Upper lobe of right lung (tissue), 1 donor: ENCODE data around the gene DEFB123. TPM values are rescaled to one million over a fixed set of nuclear protein-coding genes. Genes with fewer than 3 reads are reported as not detected.
A peak's percentile ranks its signal among the peaks of the same experiment; 100 is the strongest.

Experiments
- ATAC-seq: fragments of 200-7000 bp; cut with Tn5 transposase; one replicate; pipeline ENCODE4 v1.9.1; 2020; ENCODE audit warnings: mild to moderate bottlenecking, moderate library complexity
- DNase-seq: peaks from one replicate; pipeline ENCODE4 v3.0.0-alpha.2; 2020
- H3K27ac ChIP-seq: fragments of 200-600 bp; one replicate; pipeline ENCODE4 v1.8.0; 2022
- H3K27me3 ChIP-seq: fragments of 200-600 bp; one replicate; pipeline ENCODE4 v1.8.0; 2022; ENCODE audit warnings: mild to moderate bottlenecking
- H3K36me3 ChIP-seq: fragments of 200-600 bp; one replicate; pipeline ENCODE4 v1.8.0; 2022
- H3K4me1 ChIP-seq: fragments of 200-600 bp; one replicate; pipeline ENCODE4 v1.8.0; 2022
- H3K4me3 ChIP-seq: fragments of 200-600 bp; one replicate; pipeline ENCODE4 v1.8.0; 2022; ENCODE audit warnings: mild to moderate bottlenecking
- H3K9me3 ChIP-seq: fragments of 200-600 bp; one replicate; pipeline ENCODE4 v1.8.0; 2022
- intact Hi-C: fragments of 100-400 bp; cut with DNase I; formaldehyde crosslinking; loops from one replicate; pipeline ENCODE4 v1.11.0; 2022
- total RNA-seq: library from RNA; stranded (reverse); fragmentation: NEBNext Ultra II Directional; extraction: Animal tissue kit (Norgen Biotek cat#: 25700); gene quantifications from one replicate; pipeline ENCODE4 v1.2.1, GENCODE V29; 2021
- TF ChIP-seq, protein P1 (sequence below): fragments of 200-600 bp; IDR thresholded peaks from one replicate; pipeline ENCODE4 v1.8.0; 2022; ENCODE audit warnings: antibody characterized with exemption
- donor health status: DM: no; HTN: yes; CAD: no; lungs with severe emphysema.

Gene DEFB123
- total RNA-seq, 1 donor from 2014 or later: not detected

DNA sequence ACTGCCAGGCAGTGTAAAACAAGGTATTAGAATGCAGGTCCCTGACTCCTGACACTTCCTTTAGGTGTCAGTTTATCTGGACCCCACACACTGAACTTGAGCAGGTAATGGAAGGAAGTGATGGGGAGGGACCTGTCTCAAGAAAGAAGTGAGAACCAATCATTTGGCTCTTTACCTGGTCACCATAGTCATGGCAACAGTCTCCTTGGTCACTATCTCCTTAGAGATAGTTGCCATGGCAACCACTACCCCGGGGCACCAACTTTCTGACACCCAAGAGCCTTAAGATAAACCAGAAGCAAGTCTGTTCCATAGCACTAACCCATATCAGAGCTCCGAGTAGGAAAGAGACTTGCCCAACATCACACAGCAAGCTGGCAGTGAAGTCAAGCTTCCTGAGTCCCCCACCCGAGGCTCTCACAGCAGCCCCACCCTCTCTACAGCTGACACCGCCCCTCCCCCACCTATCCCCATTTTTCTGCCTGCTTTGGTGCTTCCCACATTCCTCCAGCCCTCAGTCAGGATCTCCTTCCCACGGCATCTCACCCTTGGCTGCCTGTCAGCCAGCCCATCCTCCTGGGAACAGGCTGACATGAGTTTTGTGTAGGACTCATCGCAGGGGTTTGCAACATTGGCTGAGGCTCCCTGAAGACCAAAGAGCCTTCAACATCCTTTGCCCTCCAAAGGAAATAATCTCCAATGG lies 57.6 kb downstream of the DEFB123 start:
- DNase-seq: no peak
- Histone ChIP-seq H3K9me3 (no peaks in the 10 kb centered on the region), H3K4me3 (no peak overlapping the region), H3K4me1 (peaks cover 14% of the 10 kb centered on the region), H3K27me3 (no peaks in the 10 kb centered on the region), H3K36me3 (no peaks in the 10 kb centered on the region), H3K27ac (peak overlapping the region; percentile 9)
- ATAC-seq: no peak
- intact Hi-C loops: no loop called here
- TF ChIP-seq, protein P1, sequence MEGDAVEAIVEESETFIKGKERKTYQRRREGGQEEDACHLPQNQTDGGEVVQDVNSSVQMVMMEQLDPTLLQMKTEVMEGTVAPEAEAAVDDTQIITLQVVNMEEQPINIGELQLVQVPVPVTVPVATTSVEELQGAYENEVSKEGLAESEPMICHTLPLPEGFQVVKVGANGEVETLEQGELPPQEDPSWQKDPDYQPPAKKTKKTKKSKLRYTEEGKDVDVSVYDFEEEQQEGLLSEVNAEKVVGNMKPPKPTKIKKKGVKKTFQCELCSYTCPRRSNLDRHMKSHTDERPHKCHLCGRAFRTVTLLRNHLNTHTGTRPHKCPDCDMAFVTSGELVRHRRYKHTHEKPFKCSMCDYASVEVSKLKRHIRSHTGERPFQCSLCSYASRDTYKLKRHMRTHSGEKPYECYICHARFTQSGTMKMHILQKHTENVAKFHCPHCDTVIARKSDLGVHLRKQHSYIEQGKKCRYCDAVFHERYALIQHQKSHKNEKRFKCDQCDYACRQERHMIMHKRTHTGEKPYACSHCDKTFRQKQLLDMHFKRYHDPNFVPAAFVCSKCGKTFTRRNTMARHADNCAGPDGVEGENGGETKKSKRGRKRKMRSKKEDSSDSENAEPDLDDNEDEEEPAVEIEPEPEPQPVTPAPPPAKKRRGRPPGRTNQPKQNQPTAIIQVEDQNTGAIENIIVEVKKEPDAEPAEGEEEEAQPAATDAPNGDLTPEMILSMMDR: no peak

Other genes with a start within 250 kb of the DEFB123 start
- not detected for gene DEFB115, start 183.0 kb upstream of the DEFB123 start, total RNA-seq
- not detected for gene DEFB116, start 132.0 kb upstream of the DEFB123 start, total RNA-seq
- not detected for gene DEFB118, start 72.0 kb upstream of the DEFB123 start, total RNA-seq
- not detected for gene DEFB119, start 50.0 kb upstream of the DEFB123 start, total RNA-seq
- gene DEFB121, start 34.4 kb upstream of the DEFB123 start, total RNA-seq: not detected
- gene DEFB124, start 34.5 kb downstream of the DEFB123 start, total RNA-seq: not detected
- 4.0 TPM for gene REM1, start 34.7 kb downstream of the DEFB123 start, total RNA-seq
- 169 TPM for gene HM13, start 73.8 kb downstream of the DEFB123 start, total RNA-seq
- 515 TPM for gene ID1, start 164.7 kb downstream of the DEFB123 start, total RNA-seq
- gene COX4I2, start 197.3 kb downstream of the DEFB123 start, total RNA-seq: 19.1 TPM